BLaER1 (cell line): ENCODE data around the gene CD1B.
"Not testable (repeated sequence)": the region's sequence is repeated elsewhere in the genome, so short reads cannot be mapped to it uniquely, and the experiment has no call there.

Experiments used
- H3K27ac ChIP-seq: shearing (Covaris generic); formaldehyde crosslinking; 2 replicates; pipeline ENCODE4 v1.8.1; 2022
- H3K27me3 ChIP-seq: shearing (Covaris generic); formaldehyde crosslinking; 2 replicates; pipeline ENCODE4 v1.8.1; 2022
- H3K36me3 ChIP-seq: shearing (Covaris generic); formaldehyde crosslinking; 2 replicates; pipeline ENCODE4 v1.8.1; 2022
- H3K4me1 ChIP-seq: shearing (Covaris generic); formaldehyde crosslinking; 2 replicates; pipeline ENCODE4 v1.8.1; 2022
- H3K4me2 ChIP-seq: shearing (Covaris generic); formaldehyde crosslinking; 2 replicates; pipeline ENCODE4 v1.8.1; 2022
- H3K4me3 ChIP-seq: shearing (Covaris generic); formaldehyde crosslinking; 2 replicates; pipeline ENCODE4 v1.8.1; 2022
- H3K9ac ChIP-seq: shearing (Covaris generic); formaldehyde crosslinking; 2 replicates; pipeline ENCODE4 v1.8.1; 2022
- H3K9me3 ChIP-seq: shearing (Covaris generic); formaldehyde crosslinking; 2 replicates; pipeline ENCODE4 v1.8.1; 2022
- H4K20me1 ChIP-seq: shearing (Covaris generic); formaldehyde crosslinking; 2 replicates; pipeline ENCODE4 v1.8.1; 2022
- Cebpa-rat ChIP-seq: shearing (Covaris generic); IDR thresholded peaks from 2 replicates; pipeline ENCODE4 v1.8.1; 2022

CD1B gene

GRCh38 chr1:158289811-158290210 is 41.5 kb downstream of the CD1B start, which contains the start of gene CD1C:
CD1C (plus strand) TSS chr1:158289923; CDS start chr1:158290065, 142 bp downstream.
- peaks cover 71% of the 10 kb centered on the region for H3K4me1 ChIP-seq
- peaks cover 14% of the 10 kb centered on the region for H3K9me3 ChIP-seq
- H3K36me3 ChIP-seq = no peaks in the 10 kb centered on the region
- peak within 1 kb of the TSS; percentile 38; the same call in 1 of the 2 replicates for H3K4me3 ChIP-seq
- H3K27me3 ChIP-seq = no peaks in the 10 kb centered on the region
- no peak for TF ChIP-seq Cebpa-rat
- H3K27ac ChIP-seq = peak within 1 kb of the TSS; percentile 82
- peak within 1 kb of the TSS; percentile 94 for H3K4me2 ChIP-seq
- peak within 1 kb of the TSS; percentile 36; the same call in 1 of the 2 replicates for H3K9ac ChIP-seq
- H4K20me1 ChIP-seq = no peaks in the 10 kb centered on the region

- peak overlapping the region; percentile 94 for H3K4me2 ChIP-seq
- H3K27me3 ChIP-seq = no peaks in the 10 kb centered on the region
- no peaks in the 10 kb centered on the region for H3K36me3 ChIP-seq
- H3K27ac ChIP-seq = peak overlapping the region; percentile 82
- peak overlapping the region; percentile 79 for H3K9ac ChIP-seq
- H3K4me1 ChIP-seq = peaks cover 95% of the 10 kb centered on the region
- H3K9me3 ChIP-seq = peaks cover 15% of the 10 kb centered on the region
- peak overlapping the region; percentile 57 for H3K4me3 ChIP-seq
- TF ChIP-seq Cebpa-rat = no peak
- no peaks in the 10 kb centered on the region for H4K20me1 ChIP-seq
Measured at GRCh38 chr1:158286941-158287346, 44.4 kb downstream of the CD1B start.

GRCh38 chr1:158286487-158286886 is 44.8 kb downstream of the CD1B start:
- Histone ChIP-seq H3K9ac (peak overlapping the region; percentile 79), H3K36me3 (no peaks in the 10 kb centered on the region), H3K27me3 (no peaks in the 10 kb centered on the region), H3K9me3 (peaks cover 15% of the 10 kb centered on the region), H3K27ac (peak overlapping the region; percentile 82), H3K4me2 (peak overlapping the region; percentile 94), H4K20me1 (no peaks in the 10 kb centered on the region), H3K4me1 (peaks cover 94% of the 10 kb centered on the region), H3K4me3 (peak overlapping the region; percentile 57)
- no peak for TF ChIP-seq Cebpa-rat

GRCh38 chr1:158285756-158286241 is 45.5 kb downstream of the CD1B start:
- no peak for TF ChIP-seq Cebpa-rat

GRCh38 chr1:158283965-158284364 is 47.4 kb downstream of the CD1B start:
- H3K9ac ChIP-seq = no peak overlapping the region
- peak overlapping the region; percentile 94 for H3K4me2 ChIP-seq
- H3K27me3 ChIP-seq = no peaks in the 10 kb centered on the region
- H3K9me3 ChIP-seq = peaks cover 32% of the 10 kb centered on the region
- H3K4me3 ChIP-seq = no peak overlapping the region
- no peak for TF ChIP-seq Cebpa-rat
- H4K20me1 ChIP-seq = no peaks in the 10 kb centered on the region
- peaks cover 69% of the 10 kb centered on the region for H3K4me1 ChIP-seq
- H3K27ac ChIP-seq = peak overlapping the region; percentile 82; the same call in 1 of the 2 replicates
- no peaks in the 10 kb centered on the region for H3K36me3 ChIP-seq

More at GRCh38 chr1:158285756-158286241, 45.5 kb downstream of the CD1B start:
- Histone ChIP-seq H3K4me2 (peak overlapping the region; percentile 94), H4K20me1 (no peaks in the 10 kb centered on the region), H3K9ac (peak overlapping the region; percentile 79; the same call in 1 of the 2 replicates), H3K4me3 (peak overlapping the region; percentile 57; the same call in 1 of the 2 replicates), H3K27me3 (no peaks in the 10 kb centered on the region), H3K9me3 (peaks cover 20% of the 10 kb centered on the region), H3K27ac (peak overlapping the region; percentile 82), H3K36me3 (no peaks in the 10 kb centered on the region), H3K4me1 (peaks cover 87% of the 10 kb centered on the region)

GRCh38 chr1:158282421-158282820 is 48.9 kb downstream of the CD1B start:
- H3K27me3 ChIP-seq, H3K9ac ChIP-seq, H4K20me1 ChIP-seq, H3K4me3 ChIP-seq, H3K36me3 ChIP-seq: not testable (repeated sequence)
- Histone ChIP-seq H3K9me3 (peaks cover 36% of the 10 kb centered on the region), H3K4me2 (peak overlapping the region; percentile 22), H3K27ac (peak overlapping the region; percentile 55; the same call in 1 of the 2 replicates), H3K4me1 (peaks cover 54% of the 10 kb centered on the region)
